ENCODE measurements around the gene THBS4. TPM values are rescaled to one million over a fixed set of nuclear protein-coding genes. Genes with fewer than 3 reads are reported as not detected.
"Not testable (repeated sequence)": the region's sequence is repeated elsewhere in the genome, so short reads cannot be mapped to it uniquely, and the experiment has no call there.

The THBS4 gene
- total RNA-seq, 1 donor from 2014 or later = 6.1 TPM

GRCh38 chr5:80105698-80106439, 70.7 kb downstream of the THBS4 start:
- DNase-seq (ENCODE audit: low spot score, unreplicated experiment) = no peak
- Mint-ChIP-seq H3K27me3 (no peaks in the 10 kb centered on the region), H3K9me3 (ENCODE audit: low read depth) (peaks cover 4% of the 10 kb centered on the region), H3K4me1 (ENCODE audit: low read depth) (peaks cover 42% of the 10 kb centered on the region), H3K36me3 (ENCODE audit: insufficient read depth) (no peaks in the 10 kb centered on the region), H3K4me3 (ENCODE audit: low read depth) (no peak overlapping the region), H3K27ac (peak overlapping the region; percentile 82)
- no peak for TF ChIP-seq CTCF (IDR thresholded peaks at IDR 0.05; ENCODE audit: unreplicated experiment)

- DNase-seq (ENCODE audit: low spot score, unreplicated experiment) = no peak
- Mint-ChIP-seq H3K4me3 (ENCODE audit: low read depth) (no peak overlapping the region), H3K36me3 (ENCODE audit: insufficient read depth) (no peaks in the 10 kb centered on the region), H3K27me3 (no peaks in the 10 kb centered on the region), H3K9me3 (ENCODE audit: low read depth) (peaks cover 4% of the 10 kb centered on the region), H3K4me1 (ENCODE audit: low read depth) (peaks cover 52% of the 10 kb centered on the region), H3K27ac (peak overlapping the region; percentile 82)
- no peak for TF ChIP-seq CTCF (IDR thresholded peaks at IDR 0.05; ENCODE audit: unreplicated experiment)
These were observed 71.8 kb downstream of the THBS4 start for GRCh38 chr5:80106916-80107315.

DNA sequence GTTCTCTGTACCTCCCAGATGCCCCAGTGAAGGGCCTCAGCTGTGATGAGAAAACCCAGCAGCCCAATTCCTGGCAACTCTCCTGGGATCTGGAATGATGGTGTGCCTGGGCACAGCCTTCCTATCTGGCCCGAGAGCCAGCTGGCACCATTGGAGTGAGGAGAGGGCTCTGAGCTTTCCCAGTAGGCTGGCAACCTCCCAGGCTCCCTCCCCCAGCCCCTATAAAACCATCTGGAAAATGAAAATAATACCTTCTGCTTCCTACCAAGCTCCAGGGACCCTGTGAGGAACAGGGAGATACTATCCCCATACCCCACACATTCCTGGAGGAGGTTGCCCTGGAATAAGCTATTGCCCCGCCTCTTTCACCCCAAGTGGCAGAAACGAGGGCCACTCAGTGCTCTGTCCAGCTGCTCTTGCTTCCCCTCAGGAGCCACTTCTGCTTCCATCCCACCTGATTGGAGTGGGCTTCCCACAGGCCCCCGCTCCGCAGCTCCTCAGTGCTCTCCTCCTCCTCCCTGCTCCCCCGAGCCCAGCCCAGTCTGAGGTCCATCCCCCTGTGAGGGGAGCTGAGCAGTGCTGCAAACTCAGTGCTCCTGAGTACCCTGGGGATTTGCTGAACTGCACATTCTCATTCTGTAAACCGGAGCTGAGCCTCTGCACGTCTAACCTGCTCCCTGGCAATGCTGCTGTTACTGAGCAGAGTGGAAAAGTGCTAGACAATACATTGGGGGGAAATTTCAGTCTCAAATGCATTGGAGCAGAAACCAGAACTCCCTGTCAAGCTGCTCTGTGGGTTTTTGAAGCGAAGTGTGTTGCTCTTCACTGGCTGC, 74.7 kb downstream of the THBS4 start:
- H3K36me3 Mint-ChIP-seq (ENCODE audit: insufficient read depth) = peaks cover 10% of the 10 kb centered on the region
- no peak overlapping the region for H3K4me3 Mint-ChIP-seq (ENCODE audit: low read depth)
- peaks cover 14% of the 10 kb centered on the region for H3K9me3 Mint-ChIP-seq (ENCODE audit: low read depth)
- H3K4me1 Mint-ChIP-seq (ENCODE audit: low read depth) = peaks cover 61% of the 10 kb centered on the region
- no peak for DNase-seq (ENCODE audit: low spot score, unreplicated experiment)
- TF ChIP-seq CTCF (IDR thresholded peaks at IDR 0.05; ENCODE audit: unreplicated experiment) = no peak
- peak overlapping the region; percentile 95 for H3K27ac Mint-ChIP-seq
- H3K27me3 Mint-ChIP-seq = no peaks in the 10 kb centered on the region

DNA sequence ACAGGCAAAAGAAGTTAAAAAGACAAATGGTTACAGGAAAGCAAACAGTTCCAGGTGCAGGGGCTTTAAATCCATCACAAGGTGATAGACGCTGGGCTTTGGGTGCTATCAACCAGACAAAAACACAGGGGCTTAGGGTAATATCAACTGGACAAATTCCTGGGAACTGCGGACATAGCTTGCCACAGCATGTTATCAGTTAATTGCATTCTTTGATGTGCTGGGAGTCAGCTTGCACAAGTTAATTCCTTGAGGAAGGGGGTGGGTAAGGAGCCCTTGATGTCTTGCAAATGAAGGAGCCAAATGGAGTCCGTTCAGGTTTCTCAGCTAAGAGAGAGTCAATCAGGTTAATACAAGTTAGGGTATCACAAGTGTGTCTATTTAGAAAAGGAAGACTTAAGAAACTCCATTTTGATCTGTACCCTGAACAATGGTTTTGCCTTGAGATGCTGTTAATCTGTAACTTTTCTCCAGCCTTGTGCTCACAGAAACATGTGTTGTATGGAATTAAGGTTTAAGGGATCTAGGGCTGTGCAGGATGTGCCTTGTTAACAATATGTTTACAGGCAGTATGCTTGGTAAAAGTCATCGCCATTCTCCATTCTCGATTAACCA, 76.3 kb downstream of the THBS4 start:
- Mint-ChIP-seq H3K9me3 (ENCODE audit: low read depth) (peaks cover 16% of the 10 kb centered on the region), H3K4me1 (ENCODE audit: low read depth) (peaks cover 57% of the 10 kb centered on the region), H3K27ac (peak overlapping the region; percentile 95), H3K4me3 (ENCODE audit: low read depth) (peak overlapping the region; percentile 11), H3K36me3 (ENCODE audit: insufficient read depth) (peaks cover 17% of the 10 kb centered on the region)
- DNase-seq (ENCODE audit: low spot score, unreplicated experiment); H3K27me3 Mint-ChIP-seq: not testable (repeated sequence)

GRCh38 chr5:80114860-80115259, 79.7 kb downstream of the THBS4 start:
- peaks cover 24% of the 10 kb centered on the region for H3K36me3 Mint-ChIP-seq (ENCODE audit: insufficient read depth)
- peaks cover 48% of the 10 kb centered on the region for H3K4me1 Mint-ChIP-seq (ENCODE audit: low read depth)
- H3K27ac Mint-ChIP-seq = no peak overlapping the region

More at GRCh38 chr5:80114860-80115259, 79.7 kb downstream of the THBS4 start:
- no peak for DNase-seq (ENCODE audit: low spot score, unreplicated experiment)
- H3K9me3 Mint-ChIP-seq (ENCODE audit: low read depth) = peaks cover 12% of the 10 kb centered on the region
- no peak overlapping the region for H3K4me3 Mint-ChIP-seq (ENCODE audit: low read depth)
- no peak for TF ChIP-seq CTCF (IDR thresholded peaks at IDR 0.05; ENCODE audit: unreplicated experiment)
- no peaks in the 10 kb centered on the region for H3K27me3 Mint-ChIP-seq

Data from progenitor cell of endocrine pancreas (in vitro differentiated cells).